GM21360 (cell line): ENCODE data around the gene CARS2.
"Not testable (repeated sequence)": the region's sequence is repeated elsewhere in the genome, so short reads cannot be mapped to it uniquely, and the experiment has no call there.

Experiments used
- ATAC-seq: cut with Tn5 transposase; IDR thresholded peaks from one replicate; pipeline ENCODE4 v1.9.1; 2021; ENCODE audit warnings: mild to moderate bottlenecking, moderate library complexity; ENCODE audit not compliant: unreplicated experiment

Gene CARS2

GRCh38 chr13:110626521-110626920, 79.4 kb downstream of the CARS2 start:
- ATAC-seq: no peak

GRCh38 chr13:110625771-110626321, 80.1 kb downstream of the CARS2 start:
- ATAC-seq: no peak

GRCh38 chr13:110624766-110625756, 80.9 kb downstream of the CARS2 start:
- no peak for ATAC-seq

- no peak for ATAC-seq
Measured at GRCh38 chr13:110620596-110620995, 85.3 kb downstream of the CARS2 start.

- no peak for ATAC-seq
Measured at GRCh38 chr13:110618780-110619179, 87.1 kb downstream of the CARS2 start.

GRCh38 chr13:110618167-110618566, 87.7 kb downstream of the CARS2 start:
- no peak for ATAC-seq

GRCh38 chr13:110617321-110618072, 88.4 kb downstream of the CARS2 start:
- no peak for ATAC-seq

GRCh38 chr13:110616103-110617101, 89.5 kb downstream of the CARS2 start:
- peak; percentile 51 for ATAC-seq

- peak; percentile 76 for ATAC-seq
Measured at GRCh38 chr13:110615322-110616102, 90.4 kb downstream of the CARS2 start, which contains the start of gene NAXD. TSS of gene NAXD (plus strand) at chr13:110615545. CDS start at chr13:110615602, 57 bp downstream.

GRCh38 chr13:110615005-110615321, 91.0 kb downstream of the CARS2 start:
- no peak for ATAC-seq

GRCh38 chr13:110610955-110611595, 94.8 kb downstream of the CARS2 start:
- no peak for ATAC-seq

GRCh38 chr13:110607675-110608224, 98.2 kb downstream of the CARS2 start:
- no peak for ATAC-seq

GRCh38 chr13:110606281-110606680, 99.6 kb downstream of the CARS2 start:
- ATAC-seq: not testable (repeated sequence)

- ATAC-seq: no peak
Measured at GRCh38 chr13:110605132-110605531, 100.8 kb downstream of the CARS2 start.

- no peak for ATAC-seq
Measured at GRCh38 chr13:110600980-110601379, 104.9 kb downstream of the CARS2 start.

- no peak for ATAC-seq
Measured at GRCh38 chr13:110600261-110600819, 105.6 kb downstream of the CARS2 start.

- ATAC-seq: no peak
Measured at GRCh38 chr13:110597041-110597689, 108.8 kb downstream of the CARS2 start.
